ENCODE measurements around the gene YPEL2. TPM values are rescaled to one million over a fixed set of nuclear protein-coding genes. Genes with fewer than 3 reads are reported as not detected.

YPEL2 gene
- total RNA-seq, 1 donor from 2014 or later, result 41.1 TPM

DNA sequence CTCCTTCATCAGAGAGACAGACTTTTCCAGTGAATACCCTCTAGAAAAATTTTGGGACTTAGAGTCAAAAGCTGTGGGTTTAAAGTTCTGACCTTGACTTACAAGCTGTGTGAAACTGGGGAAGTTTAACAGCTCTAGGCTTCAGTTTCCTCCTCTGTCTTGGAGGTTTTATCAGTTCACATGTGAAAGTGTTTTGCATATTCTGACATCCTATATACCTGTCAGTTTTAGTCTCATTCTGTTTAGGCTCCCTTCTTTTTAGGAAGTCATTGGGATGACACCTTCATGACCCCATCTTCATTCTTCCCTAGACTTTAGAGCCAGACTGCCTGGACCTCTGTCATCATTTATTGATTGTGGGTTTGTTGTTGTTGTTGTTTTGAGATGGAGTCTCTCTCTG is 44.4 kb downstream of the YPEL2 start:
- FAIRE-seq (no peak), DNase-seq (ENCODE audit: low read depth) (no peak)
- no peak overlapping the region for H3K9ac ChIP-seq (ENCODE audit: low read length)
- H3K27me3 ChIP-seq (ENCODE audit: insufficient read depth, low read length), result no peaks in the 10 kb centered on the region
- Mint-ChIP-seq H3K4me1 (ENCODE audit: low read depth, unreplicated experiment) (peaks cover 77% of the 10 kb centered on the region), H3K27ac (ENCODE audit: unreplicated experiment) (peak overlapping the region; percentile 78), H3K27me3 (ENCODE audit: low read depth, unreplicated experiment) (no peaks in the 10 kb centered on the region), H3K9me3 (ENCODE audit: unreplicated experiment) (no peaks in the 10 kb centered on the region), H3K36me3 (ENCODE audit: low read depth, unreplicated experiment) (peaks cover 15% of the 10 kb centered on the region), H3K4me3 (ENCODE audit: unreplicated experiment) (no peak overlapping the region)
- H3K4me2 ChIP-seq (ENCODE audit: low read length), result no peak overlapping the region
- peaks cover 44% of the 10 kb centered on the region for H3K4me1 ChIP-seq (ENCODE audit: insufficient read depth, low read length)
- no peak overlapping the region for H3K4me3 ChIP-seq (ENCODE audit: insufficient read depth, low read depth, low read length)
- no peaks in the 10 kb centered on the region for H3K9me3 ChIP-seq (ENCODE audit: insufficient read depth, low read depth, low read length)
- no peak overlapping the region for H3K27ac ChIP-seq (ENCODE audit: low read depth, low read length)
- no peaks in the 10 kb centered on the region for H3K79me2 ChIP-seq (ENCODE audit: insufficient read depth, low read length)
- H3K36me3 ChIP-seq (ENCODE audit: insufficient read depth, low read length), result no peaks in the 10 kb centered on the region
- H2AFZ ChIP-seq (ENCODE audit: low read depth, low read length), result no peak overlapping the region
- no peak for TF ChIP-seq EZH2 (IDR thresholded peaks at IDR 0.05; ENCODE audit: insufficient read depth, low read length)
- TF ChIP-seq, protein P1, sequence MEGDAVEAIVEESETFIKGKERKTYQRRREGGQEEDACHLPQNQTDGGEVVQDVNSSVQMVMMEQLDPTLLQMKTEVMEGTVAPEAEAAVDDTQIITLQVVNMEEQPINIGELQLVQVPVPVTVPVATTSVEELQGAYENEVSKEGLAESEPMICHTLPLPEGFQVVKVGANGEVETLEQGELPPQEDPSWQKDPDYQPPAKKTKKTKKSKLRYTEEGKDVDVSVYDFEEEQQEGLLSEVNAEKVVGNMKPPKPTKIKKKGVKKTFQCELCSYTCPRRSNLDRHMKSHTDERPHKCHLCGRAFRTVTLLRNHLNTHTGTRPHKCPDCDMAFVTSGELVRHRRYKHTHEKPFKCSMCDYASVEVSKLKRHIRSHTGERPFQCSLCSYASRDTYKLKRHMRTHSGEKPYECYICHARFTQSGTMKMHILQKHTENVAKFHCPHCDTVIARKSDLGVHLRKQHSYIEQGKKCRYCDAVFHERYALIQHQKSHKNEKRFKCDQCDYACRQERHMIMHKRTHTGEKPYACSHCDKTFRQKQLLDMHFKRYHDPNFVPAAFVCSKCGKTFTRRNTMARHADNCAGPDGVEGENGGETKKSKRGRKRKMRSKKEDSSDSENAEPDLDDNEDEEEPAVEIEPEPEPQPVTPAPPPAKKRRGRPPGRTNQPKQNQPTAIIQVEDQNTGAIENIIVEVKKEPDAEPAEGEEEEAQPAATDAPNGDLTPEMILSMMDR (IDR thresholded peaks at IDR 0.05; ENCODE audit: insufficient read depth, low read depth, low read length), result no peak
- no peaks in the 10 kb centered on the region for H4K20me1 ChIP-seq (ENCODE audit: insufficient read depth, low read length)

DNA sequence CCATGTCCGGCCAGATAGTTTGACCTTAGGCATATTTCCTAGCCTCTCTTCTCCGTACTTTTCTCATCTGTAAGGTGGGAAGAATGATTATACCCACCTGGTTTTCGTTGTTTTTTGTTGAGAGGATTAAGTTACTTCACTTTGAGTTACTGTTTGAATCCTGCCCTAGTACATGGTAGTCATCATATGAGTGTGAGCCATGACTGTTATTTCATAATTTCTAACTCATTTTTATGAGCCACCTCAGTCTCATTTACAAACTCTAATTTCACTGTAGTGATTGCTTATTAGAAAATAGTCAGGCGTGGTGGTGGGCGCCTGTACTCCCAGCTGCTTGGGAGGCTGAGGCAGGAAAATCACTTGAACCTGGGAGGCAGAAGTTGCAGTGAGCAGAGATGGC is 45.1 kb downstream of the YPEL2 start:
- H3K79me2 ChIP-seq (ENCODE audit: insufficient read depth, low read length), result no peaks in the 10 kb centered on the region
- no peak for FAIRE-seq
- Mint-ChIP-seq H3K27me3 (ENCODE audit: low read depth, unreplicated experiment) (no peaks in the 10 kb centered on the region), H3K4me3 (ENCODE audit: unreplicated experiment) (no peak overlapping the region), H3K27ac (ENCODE audit: unreplicated experiment) (no peak overlapping the region), H3K36me3 (ENCODE audit: low read depth, unreplicated experiment) (peaks cover 15% of the 10 kb centered on the region), H3K9me3 (ENCODE audit: unreplicated experiment) (no peaks in the 10 kb centered on the region), H3K4me1 (ENCODE audit: low read depth, unreplicated experiment) (peaks cover 74% of the 10 kb centered on the region)
- no peaks in the 10 kb centered on the region for H3K36me3 ChIP-seq (ENCODE audit: insufficient read depth, low read length)
- no peak for TF ChIP-seq EZH2 (IDR thresholded peaks at IDR 0.05; ENCODE audit: insufficient read depth, low read length)
- TF ChIP-seq, protein P1 (IDR thresholded peaks at IDR 0.05; ENCODE audit: insufficient read depth, low read depth, low read length), result no peak
- H3K4me2 ChIP-seq (ENCODE audit: low read length), result no peak overlapping the region
- no peaks in the 10 kb centered on the region for H3K27me3 ChIP-seq (ENCODE audit: insufficient read depth, low read length)
- no peaks in the 10 kb centered on the region for H3K9me3 ChIP-seq (ENCODE audit: insufficient read depth, low read depth, low read length)
- H3K4me3 ChIP-seq (ENCODE audit: insufficient read depth, low read depth, low read length), result no peak overlapping the region
- H4K20me1 ChIP-seq (ENCODE audit: insufficient read depth, low read length), result no peaks in the 10 kb centered on the region
- H3K4me1 ChIP-seq (ENCODE audit: insufficient read depth, low read length), result peaks cover 38% of the 10 kb centered on the region
- no peak overlapping the region for H3K27ac ChIP-seq (ENCODE audit: low read depth, low read length)
- no peak overlapping the region for H2AFZ ChIP-seq (ENCODE audit: low read depth, low read length)
- DNase-seq (ENCODE audit: low read depth), result no peak
- no peak overlapping the region for H3K9ac ChIP-seq (ENCODE audit: low read length)

- Histone ChIP-seq H3K4me2 (ENCODE audit: low read length) (no peak overlapping the region), H2AFZ (ENCODE audit: low read depth, low read length) (no peak overlapping the region), H3K79me2 (ENCODE audit: insufficient read depth, low read length) (no peaks in the 10 kb centered on the region), H3K4me3 (ENCODE audit: insufficient read depth, low read depth, low read length) (no peak overlapping the region), H3K27ac (ENCODE audit: low read depth, low read length) (no peak overlapping the region), H3K9ac (ENCODE audit: low read length) (peak overlapping the region; percentile 6), H4K20me1 (ENCODE audit: insufficient read depth, low read length) (no peaks in the 10 kb centered on the region), H3K4me1 (ENCODE audit: insufficient read depth, low read length) (peaks cover 29% of the 10 kb centered on the region), H3K9me3 (ENCODE audit: insufficient read depth, low read depth, low read length) (no peaks in the 10 kb centered on the region), H3K36me3 (ENCODE audit: insufficient read depth, low read length) (no peaks in the 10 kb centered on the region), H3K27me3 (ENCODE audit: insufficient read depth, low read length) (no peaks in the 10 kb centered on the region)
- H3K27me3 Mint-ChIP-seq (ENCODE audit: low read depth, unreplicated experiment), result no peaks in the 10 kb centered on the region
- H3K36me3 Mint-ChIP-seq (ENCODE audit: low read depth, unreplicated experiment), result peaks cover 15% of the 10 kb centered on the region
- FAIRE-seq (no peak), DNase-seq (ENCODE audit: low read depth) (peak; percentile 62)
- H3K4me3 Mint-ChIP-seq (ENCODE audit: unreplicated experiment), result peak overlapping the region; percentile 20
- H3K4me1 Mint-ChIP-seq (ENCODE audit: low read depth, unreplicated experiment), result peaks cover 69% of the 10 kb centered on the region
- H3K27ac Mint-ChIP-seq (ENCODE audit: unreplicated experiment), result peak overlapping the region; percentile 86
- TF ChIP-seq EZH2 (IDR thresholded peaks at IDR 0.05; ENCODE audit: insufficient read depth, low read length), result no peak
- TF ChIP-seq, protein P1 (IDR thresholded peaks at IDR 0.05; ENCODE audit: insufficient read depth, low read depth, low read length), result no peak
- H3K9me3 Mint-ChIP-seq (ENCODE audit: unreplicated experiment), result no peaks in the 10 kb centered on the region
These were observed 46.0 kb downstream of the YPEL2 start for GRCh38 chr17:59377410-59377809.

Measured in astrocyte (in vitro differentiated cells and primary cell).